PC-9 (cell line): Measurements from ENCODE around the gene GJB1.

Source experiments
- EZH2 ChIP-seq: fragments of 200-600 bp; sonication (generic); IDR thresholded peaks from 2 replicates; pipeline ENCODE4 v1.8.0; 2017; ENCODE audit warnings: antibody characterized with exemption, low read depth
- TF ChIP-seq, protein P1 (sequence below): fragments of 200-600 bp; sonication (generic); conservative IDR thresholded peaks from 2 replicates; pipeline ENCODE4 v1.6.1; 2017; ENCODE audit warnings: mixed run types, antibody characterized with exemption, mild to moderate bottlenecking, moderate library complexity

DNA sequence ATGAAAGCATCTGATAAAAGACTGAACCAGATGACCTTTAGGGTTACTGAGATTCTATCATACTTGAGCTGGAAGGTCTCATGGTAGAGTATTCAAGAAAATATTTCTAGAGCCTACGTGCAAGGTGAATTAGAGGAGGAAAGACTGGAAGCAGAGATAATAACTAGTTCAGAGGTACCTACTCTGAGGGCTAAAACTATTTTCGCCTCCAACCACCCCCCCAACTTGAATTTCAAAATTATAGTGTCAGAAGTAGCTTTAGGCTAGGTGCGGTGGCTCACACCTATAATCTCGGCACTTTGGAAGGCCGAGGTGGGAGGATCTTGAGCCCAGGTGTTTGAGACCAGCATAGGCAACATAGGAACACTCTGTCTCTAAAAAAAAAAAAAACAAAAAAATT is 47.5 kb upstream of the GJB1 start:
- TF ChIP-seq, protein P1, sequence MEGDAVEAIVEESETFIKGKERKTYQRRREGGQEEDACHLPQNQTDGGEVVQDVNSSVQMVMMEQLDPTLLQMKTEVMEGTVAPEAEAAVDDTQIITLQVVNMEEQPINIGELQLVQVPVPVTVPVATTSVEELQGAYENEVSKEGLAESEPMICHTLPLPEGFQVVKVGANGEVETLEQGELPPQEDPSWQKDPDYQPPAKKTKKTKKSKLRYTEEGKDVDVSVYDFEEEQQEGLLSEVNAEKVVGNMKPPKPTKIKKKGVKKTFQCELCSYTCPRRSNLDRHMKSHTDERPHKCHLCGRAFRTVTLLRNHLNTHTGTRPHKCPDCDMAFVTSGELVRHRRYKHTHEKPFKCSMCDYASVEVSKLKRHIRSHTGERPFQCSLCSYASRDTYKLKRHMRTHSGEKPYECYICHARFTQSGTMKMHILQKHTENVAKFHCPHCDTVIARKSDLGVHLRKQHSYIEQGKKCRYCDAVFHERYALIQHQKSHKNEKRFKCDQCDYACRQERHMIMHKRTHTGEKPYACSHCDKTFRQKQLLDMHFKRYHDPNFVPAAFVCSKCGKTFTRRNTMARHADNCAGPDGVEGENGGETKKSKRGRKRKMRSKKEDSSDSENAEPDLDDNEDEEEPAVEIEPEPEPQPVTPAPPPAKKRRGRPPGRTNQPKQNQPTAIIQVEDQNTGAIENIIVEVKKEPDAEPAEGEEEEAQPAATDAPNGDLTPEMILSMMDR: no peak
- TF ChIP-seq EZH2: no peak
